ENCODE results near the gene LPIN1.
"Not testable (repeated sequence)": the region's sequence is repeated elsewhere in the genome, so short reads cannot be mapped to it uniquely, and the experiment has no call there.

Gene LPIN1

DNA sequence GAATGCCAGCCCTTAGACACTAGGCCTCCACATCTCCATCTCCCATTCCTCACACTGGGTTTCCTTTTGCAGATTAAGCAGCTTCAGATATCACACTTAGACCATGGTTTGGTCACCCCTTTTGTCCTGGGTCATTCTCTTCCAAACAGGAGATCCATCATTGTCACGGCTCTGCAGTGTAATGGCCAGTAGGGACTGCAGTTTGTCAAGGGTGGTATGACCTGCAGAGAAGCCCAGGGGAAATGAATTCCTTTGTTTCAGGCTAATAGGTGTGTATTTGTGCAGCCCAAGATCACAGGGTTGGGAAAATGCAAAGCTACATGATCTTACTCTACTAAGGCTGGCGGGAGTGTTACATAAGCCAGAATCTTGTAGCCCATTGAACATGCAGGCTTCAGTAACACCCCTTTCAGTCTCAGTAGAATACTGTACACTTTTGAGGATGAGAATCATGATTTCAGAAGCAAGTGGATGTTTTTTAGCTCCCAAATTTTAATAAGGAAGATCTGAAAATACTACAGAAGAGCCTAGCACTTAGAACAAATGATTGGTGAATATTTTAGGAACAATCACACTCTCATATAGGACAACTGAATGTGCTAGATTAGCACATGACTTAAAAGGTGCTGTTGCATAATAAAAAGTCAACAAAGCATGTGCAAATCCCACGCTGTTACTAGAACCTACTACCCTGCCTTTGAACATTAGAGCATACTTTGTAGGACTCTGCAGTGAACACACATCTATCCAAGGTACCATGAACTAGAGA, 24.0 kb upstream of the LPIN1 start:
- TF ChIP-seq, protein P1, sequence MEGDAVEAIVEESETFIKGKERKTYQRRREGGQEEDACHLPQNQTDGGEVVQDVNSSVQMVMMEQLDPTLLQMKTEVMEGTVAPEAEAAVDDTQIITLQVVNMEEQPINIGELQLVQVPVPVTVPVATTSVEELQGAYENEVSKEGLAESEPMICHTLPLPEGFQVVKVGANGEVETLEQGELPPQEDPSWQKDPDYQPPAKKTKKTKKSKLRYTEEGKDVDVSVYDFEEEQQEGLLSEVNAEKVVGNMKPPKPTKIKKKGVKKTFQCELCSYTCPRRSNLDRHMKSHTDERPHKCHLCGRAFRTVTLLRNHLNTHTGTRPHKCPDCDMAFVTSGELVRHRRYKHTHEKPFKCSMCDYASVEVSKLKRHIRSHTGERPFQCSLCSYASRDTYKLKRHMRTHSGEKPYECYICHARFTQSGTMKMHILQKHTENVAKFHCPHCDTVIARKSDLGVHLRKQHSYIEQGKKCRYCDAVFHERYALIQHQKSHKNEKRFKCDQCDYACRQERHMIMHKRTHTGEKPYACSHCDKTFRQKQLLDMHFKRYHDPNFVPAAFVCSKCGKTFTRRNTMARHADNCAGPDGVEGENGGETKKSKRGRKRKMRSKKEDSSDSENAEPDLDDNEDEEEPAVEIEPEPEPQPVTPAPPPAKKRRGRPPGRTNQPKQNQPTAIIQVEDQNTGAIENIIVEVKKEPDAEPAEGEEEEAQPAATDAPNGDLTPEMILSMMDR (conservative IDR thresholded peaks at IDR 0.05; ENCODE audit: low read depth, low read length) = no peak
- no peak overlapping the region for H3K4me3 ChIP-seq (ENCODE audit: low read length)
- no peak for DNase-seq (ENCODE audit: low read depth)

DNA sequence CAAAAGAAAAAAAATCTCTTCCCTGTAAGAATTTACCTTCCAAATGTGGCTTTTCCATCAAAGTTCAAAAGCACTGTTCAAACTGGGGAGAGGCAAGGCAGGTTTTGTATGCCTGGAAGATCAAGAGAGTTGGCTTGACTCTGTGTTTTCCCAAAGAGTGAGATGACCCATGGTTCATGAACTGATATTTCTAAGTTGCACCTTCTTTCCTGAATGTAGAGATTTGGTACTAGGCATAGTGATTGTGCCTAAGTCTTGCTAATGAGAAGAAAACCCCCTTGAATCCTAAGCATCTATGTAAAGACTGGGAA, 23.4 kb upstream of the LPIN1 start:
- TF ChIP-seq, protein P1 (conservative IDR thresholded peaks at IDR 0.05; ENCODE audit: low read depth, low read length) = no peak
- H3K4me3 ChIP-seq (ENCODE audit: low read length) = no peak overlapping the region
- no peak for DNase-seq (ENCODE audit: low read depth)

DNA sequence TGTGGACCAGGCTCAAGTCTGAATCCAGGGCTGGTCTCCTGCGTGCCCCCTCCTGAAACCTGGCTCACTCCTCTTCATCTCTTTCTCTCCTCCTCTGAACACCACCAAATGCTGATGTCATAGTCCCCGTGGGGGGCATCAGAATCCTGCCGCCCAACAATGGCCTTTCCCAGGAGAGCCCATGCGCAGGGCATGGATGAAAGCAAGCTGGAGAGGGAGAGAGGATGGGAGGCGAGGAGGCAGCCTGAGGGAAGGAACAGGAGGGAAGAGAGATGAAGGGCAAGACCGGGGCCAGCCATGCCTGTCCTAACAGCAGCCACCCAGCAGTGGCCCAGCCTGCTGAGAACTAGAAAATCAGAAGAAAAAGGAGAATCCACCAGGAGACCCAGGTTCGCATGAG, 22.3 kb upstream of the LPIN1 start:
- H3K4me3 ChIP-seq (ENCODE audit: low read length) = no peak overlapping the region
- no peak for DNase-seq (ENCODE audit: low read depth)
- TF ChIP-seq, protein P1 (conservative IDR thresholded peaks at IDR 0.05; ENCODE audit: low read depth, low read length) = no peak

DNA sequence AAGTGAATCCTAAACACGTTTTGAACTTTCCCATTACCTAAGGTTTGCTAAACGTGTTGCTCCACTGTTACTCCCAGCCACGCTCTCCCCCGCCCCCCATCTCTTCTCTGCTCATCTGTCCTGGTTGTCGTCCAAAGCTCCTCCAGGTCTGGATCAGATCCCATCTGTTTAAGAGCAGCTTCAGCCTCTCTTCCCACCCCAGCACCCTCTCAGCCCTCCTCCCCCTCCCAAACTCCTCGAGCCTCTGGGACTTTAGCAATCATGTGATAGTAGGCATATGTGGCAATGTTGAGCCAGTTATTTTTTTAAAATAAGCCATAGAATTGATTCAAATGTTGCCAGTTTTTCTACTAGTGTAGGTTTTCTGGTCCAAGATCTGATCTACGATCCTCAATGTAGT, 20.0 kb upstream of the LPIN1 start:
- H3K4me3 ChIP-seq (ENCODE audit: low read length) = no peak overlapping the region
- TF ChIP-seq, protein P1 (conservative IDR thresholded peaks at IDR 0.05; ENCODE audit: low read depth, low read length) = no peak
- no peak for DNase-seq (ENCODE audit: low read depth)

DNA sequence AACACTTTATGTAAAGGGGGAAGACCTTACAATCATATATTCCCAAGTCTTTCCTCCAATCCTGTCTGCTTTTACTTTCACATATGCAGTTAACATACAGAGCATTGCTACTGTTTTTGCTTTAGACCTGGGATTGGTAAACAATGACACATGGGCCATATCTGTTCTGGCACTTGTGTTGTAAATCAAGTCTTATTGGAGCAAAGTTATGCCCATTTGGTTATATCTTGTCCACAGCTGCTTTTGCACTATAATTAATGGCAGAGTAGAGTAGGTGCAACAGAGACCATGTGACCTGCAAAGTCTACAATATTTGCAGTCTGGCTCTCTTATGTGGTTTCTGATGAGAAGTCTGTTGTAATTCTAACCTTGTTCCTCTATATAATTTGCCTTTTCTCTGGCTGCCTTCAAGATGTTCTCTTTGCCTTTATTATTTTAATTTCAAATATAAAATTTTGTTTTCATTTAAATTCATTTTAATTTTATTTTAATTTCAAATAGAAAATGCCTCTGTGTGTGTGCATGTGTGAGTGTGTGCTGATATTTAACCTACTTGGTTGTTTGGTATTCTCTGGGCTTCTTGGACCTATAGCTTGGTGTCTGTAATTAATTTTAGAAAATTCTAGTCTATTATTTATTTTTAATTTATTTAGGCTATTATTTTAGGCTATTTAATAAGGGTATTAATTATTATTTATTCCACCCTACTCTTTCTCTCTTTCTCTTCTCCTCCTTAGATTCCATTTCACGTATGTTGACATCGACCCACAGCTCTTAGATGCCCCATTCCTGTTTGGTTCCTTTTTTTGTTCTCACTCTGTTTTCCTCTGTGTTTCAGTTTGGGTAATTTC, 16.8 kb upstream of the LPIN1 start:
- TF ChIP-seq, protein P1 (conservative IDR thresholded peaks at IDR 0.05; ENCODE audit: low read depth, low read length) = no peak
- H3K4me3 ChIP-seq (ENCODE audit: low read length) = no peak overlapping the region
- DNase-seq (ENCODE audit: low read depth) = no peak

DNA sequence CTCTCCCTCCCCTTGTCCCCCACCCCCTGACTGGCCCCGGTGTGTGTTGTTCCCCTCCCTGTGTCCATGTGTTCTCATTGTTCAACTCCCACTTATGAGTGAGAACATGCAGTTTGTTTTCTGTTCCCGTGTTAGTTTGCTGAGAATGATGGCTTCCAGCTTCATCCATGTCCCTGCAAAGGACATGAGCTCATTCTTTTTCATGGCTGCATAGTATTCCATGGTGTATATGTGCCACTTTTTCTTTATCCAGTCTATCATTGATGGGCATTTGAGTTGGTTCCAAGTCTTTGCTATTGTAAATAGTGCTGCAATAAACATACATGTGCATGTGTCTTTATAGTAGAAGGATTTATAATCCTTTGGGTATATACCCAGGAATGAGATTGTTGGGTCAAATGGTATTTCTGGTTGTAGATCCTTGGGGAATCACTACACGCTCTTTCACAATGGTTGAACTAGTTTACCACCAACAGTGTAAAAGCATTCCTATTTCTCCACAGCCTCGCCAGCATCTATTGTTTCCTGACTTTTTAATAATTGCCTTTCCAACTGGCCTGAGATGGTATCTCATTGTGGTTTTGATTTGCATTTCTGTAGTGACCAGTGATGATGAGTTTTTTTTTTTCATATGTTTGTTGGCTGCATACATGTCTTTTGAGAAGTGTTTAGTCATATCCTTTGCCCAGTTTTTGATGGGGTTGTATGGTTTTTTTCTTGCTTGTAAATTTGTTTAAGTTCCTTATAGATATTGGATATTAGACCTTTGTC, 15.0 kb upstream of the LPIN1 start:
- DNase-seq (ENCODE audit: low read depth); H3K4me3 ChIP-seq (ENCODE audit: low read length): not testable (repeated sequence)

DNA sequence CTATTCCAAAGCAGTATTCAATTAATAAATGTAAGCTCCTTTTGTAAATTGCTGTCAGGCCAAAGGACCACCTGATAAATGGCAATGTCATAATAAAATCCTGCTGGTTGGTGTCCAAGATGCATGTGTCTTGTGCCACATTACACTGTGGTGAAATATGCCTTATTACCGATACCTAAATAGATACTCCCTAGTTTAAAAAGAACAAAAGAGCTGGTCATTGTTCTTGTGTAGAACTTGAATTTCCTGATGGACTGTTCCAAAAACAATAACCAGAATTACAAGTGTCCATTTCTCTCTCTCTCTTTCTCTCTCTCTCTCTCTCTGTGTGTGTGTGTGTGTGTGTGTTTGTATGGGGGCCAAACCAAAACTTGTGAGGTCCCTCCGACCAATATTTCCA, 13.8 kb upstream of the LPIN1 start:
- TF ChIP-seq, protein P1 (conservative IDR thresholded peaks at IDR 0.05; ENCODE audit: low read depth, low read length) = no peak
- no peak for DNase-seq (ENCODE audit: low read depth)

DNA sequence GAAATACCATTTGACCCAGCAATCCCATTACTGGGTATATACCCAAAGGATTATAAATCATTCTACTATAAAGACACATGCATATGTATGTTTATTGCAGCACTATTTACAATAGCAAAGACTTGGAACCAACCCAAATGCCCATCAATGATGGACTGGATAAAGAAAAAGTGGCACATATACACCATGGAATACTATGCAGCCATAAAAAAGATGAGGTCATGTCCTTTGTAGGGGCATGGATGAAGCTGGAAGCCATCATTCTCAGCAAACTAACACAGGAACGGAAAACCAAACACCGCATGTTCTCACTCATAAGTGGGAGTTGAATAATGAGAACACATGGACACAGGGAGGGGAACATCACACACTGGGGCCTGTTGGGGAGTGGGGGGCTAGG, 8.6 kb upstream of the LPIN1 start:
- H3K4me3 ChIP-seq (ENCODE audit: low read length); DNase-seq (ENCODE audit: low read depth): not testable (repeated sequence)

More for the DNA sequence above, 13.8 kb upstream of the LPIN1 start:
- no peak overlapping the region for H3K4me3 ChIP-seq (ENCODE audit: low read length)
